NCI-H2107 (cell line): ENCODE measurements around the gene ARID1B.

Experiments used
- DNase-seq: peaks from one replicate; lab custom pipeline; 2025; lab: John Stamatoyannopoulos, UW

Gene ARID1B

GRCh38 chr6:156852147-156852857, 75.1 kb downstream of the ARID1B start:
- no peak for DNase-seq

DNA sequence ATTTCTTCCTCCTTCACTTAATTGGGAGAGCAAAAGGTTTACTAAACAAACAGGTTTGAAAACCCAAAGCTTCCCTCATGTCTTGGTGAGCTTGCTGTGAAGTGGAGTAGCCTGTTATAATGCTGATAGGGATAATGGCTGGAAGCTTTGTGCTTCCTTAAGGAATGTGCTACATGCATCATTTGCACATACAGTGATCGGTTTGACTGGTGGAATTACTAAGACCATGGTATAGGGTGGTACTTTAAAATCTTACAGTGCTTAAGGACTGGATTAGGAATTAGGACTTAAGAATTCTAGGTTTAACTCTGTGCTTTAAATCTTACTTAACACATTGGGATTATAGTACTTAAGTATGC, 75.7 kb downstream of the ARID1B start:
- DNase-seq: no peak

DNA sequence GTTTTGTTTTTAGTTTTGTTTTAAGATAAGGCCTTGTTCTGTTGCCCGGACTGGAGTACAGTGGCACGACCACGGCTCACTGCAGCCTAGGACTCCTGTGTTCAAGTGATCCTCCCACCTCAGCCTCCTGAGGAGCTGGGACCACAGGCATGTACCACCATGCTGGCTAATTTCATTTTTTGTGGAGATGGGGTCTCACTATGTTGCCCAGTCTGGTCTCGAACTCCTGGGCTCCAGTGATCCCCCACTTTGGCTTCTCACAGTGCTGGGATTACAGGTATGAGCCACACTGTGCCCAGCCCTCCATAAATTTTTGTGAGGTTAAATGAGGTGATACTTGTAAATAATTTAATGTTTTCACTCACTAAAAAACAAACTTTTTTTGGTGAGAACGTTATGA, 76.6 kb downstream of the ARID1B start:
- no peak for DNase-seq

GRCh38 chr6:156854466-156855161, 77.4 kb downstream of the ARID1B start:
- DNase-seq: no peak

DNA sequence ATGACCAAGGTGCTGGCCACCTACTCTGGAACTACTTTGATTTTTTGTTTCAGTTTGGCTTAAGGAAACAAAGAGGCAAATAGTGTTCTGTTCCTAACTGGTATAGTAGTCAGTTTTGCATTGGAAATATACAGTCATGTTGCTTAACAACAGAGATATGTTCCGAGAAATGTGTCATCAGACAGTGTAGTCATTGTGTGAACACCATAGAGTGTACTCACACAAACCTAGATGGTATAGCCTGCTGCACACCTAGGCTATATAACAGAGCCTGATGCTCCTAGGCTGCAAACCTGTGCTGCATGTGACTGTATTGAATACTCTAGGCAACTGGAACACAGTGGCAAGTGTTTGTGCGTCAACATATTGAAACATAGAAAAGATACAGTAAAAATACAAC, 80.4 kb downstream of the ARID1B start:
- no peak for DNase-seq

GRCh38 chr6:156859686-156860085, 82.5 kb downstream of the ARID1B start:
- no peak for DNase-seq

- DNase-seq: no peak
Observed at GRCh38 chr6:156862711-156863110, 85.5 kb downstream of the ARID1B start.

GRCh38 chr6:156863504-156863903, 86.3 kb downstream of the ARID1B start:
- DNase-seq: no peak

DNA sequence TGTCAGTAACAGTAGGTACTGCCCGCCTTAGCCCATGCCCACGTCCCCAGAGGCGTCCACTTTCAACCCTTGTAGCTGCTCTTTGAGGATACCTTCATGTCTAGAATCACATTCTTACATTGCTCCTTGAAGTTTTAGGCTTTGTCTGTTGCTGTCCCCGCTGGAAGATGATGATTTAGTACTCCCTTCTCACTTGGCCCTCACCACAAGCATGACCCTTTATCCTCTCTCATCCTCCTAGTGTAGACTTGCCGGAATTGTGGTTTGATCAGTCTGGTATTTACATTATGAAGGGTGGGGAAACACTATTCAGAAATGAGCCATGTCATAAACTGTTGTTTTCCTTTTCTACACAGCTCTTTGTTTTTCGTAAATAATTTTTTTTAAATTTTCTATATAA, 87.4 kb downstream of the ARID1B start:
- DNase-seq: no peak

DNA sequence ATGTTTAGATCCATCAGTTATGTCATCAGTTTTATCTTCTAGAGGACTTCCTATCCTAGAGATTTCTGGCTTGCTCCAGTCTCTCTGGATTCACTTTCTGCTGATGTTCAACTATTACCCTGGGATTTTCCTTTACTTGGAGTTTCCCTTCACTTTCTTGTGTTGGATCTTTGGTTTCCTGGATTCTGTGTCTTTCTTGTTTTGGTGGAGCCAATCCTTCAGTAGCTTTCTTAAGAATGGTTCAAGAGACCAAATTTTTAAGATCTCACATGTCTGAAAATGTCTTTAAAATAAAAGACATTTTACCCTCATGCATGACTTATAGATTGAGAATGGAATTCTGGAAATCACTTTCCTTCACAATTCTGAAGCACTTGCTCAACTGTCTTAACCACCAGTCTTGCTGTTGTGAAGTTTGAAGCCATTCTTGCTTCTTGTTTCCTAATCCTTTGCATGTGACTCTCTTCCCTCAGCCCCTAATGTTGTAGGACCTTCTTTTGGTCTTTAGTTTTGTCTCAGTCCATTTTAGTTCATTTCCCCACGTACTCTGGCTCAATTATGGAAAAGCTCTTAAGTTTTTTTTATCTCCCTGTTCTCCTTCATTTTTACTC, 87.9 kb downstream of the ARID1B start:
- DNase-seq: no peak

GRCh38 chr6:156866220-156867015, 89.2 kb downstream of the ARID1B start:
- DNase-seq: no peak

- DNase-seq: no peak
Observed at GRCh38 chr6:156867121-156867520, 89.9 kb downstream of the ARID1B start.

- no peak for DNase-seq
Observed at GRCh38 chr6:156868385-156868784, 91.2 kb downstream of the ARID1B start.

GRCh38 chr6:156869980-156870398, 92.8 kb downstream of the ARID1B start:
- DNase-seq: no peak

DNA sequence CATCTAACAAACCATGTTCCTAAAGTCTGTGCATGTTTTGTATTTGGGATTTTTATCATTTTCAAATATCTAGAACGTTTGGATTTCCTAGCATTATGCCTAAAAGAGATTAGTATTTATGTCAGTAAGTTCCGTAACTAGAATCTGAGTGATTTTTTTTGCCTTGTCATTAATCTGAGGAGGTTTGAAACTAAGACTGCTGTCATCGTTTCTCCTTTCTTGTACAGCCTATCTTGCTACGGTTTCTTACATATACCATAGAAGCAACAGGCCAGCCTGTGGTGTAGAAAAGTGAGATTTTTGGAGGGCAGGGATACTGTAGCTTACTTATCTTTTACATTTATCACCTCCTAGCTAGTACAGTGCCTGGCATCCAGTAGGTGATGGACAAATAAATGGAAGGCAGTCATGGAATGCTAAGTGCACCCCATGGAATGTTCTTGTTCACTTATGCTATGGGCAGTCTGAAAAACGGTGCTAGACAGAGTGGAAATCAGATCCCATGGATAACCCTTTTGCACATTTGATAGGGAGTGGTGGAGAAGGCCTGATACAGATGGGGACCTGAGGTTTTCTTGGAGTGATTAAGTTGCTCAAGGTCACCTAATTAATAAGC, 93.9 kb downstream of the ARID1B start:
- no peak for DNase-seq

DNA sequence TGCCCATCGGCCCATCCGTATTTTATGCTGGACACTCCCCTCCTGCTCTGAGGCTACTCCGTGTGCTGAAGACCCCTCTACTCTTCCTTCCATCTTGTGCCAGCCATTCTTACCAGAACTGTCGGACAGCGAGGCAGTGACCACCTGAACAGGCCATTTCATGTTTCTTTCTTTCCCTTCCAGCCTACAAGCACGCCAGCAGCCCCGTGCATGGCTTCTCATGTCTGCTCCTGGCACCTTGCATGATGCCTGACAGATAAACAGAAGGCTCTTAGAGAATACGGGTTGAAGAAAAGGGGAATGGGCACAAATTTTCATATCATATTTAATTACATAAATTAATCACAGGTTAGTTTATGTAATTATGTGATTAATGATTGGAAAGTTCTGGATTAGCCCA, 95.7 kb downstream of the ARID1B start:
- no peak for DNase-seq

- no peak for DNase-seq
Observed at GRCh38 chr6:156873654-156874380, 96.6 kb downstream of the ARID1B start.

DNA sequence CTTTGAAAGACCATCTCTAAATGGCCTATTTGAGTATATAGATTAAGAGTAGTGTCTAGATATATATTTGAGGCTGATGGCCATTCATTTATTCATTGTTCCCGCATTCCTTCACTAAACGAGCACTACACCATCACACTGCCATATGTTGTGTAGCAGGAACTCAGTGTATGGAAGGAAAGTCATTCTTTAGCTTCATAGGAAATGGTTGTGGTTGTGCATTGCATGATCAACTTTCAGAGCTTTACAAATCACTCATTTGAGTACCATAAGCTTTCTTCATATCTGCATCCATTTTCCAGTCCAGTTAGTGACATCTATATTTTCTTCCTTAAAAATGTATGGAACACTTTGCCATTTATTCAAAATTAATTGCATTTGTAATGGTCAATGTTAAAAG, 97.9 kb downstream of the ARID1B start:
- no peak for DNase-seq

- DNase-seq: no peak
Observed at GRCh38 chr6:156876302-156876701, 99.1 kb downstream of the ARID1B start.

DNA sequence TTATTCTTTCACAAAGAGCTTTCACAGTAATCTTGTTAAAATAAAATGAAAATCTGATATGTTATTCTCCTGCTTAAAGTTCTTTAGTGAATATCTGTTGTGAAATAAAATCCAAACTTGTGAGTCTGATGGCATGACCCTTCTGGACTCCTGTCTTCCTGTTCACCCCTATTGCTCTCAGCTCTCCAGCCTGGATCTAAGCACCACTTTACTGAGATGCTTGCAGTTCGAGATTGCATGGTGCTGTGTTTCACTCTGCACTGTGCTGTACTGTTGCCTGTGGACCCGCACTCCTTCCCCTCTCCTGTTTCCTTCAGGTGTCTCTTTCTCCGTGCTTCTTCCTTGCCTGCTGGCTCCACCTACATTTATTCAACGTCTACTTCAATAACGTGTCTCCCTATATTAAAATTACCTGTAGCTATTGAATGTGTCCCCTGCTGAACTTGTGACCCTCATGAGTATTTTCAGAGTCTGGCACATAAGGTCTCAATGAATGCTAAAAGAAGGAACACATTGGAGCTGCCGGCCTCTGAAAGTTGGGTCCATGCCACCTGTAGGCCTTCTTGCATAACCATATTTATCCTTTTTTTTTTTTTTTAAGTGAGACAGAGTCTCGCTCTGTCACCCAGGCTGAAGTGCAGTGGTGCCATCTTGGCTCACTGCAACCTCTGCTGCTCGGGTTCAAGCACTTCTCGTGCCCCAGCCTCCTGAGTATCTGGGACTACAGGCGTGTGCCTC, 100.1 kb downstream of the ARID1B start:
- no peak for DNase-seq

DNA sequence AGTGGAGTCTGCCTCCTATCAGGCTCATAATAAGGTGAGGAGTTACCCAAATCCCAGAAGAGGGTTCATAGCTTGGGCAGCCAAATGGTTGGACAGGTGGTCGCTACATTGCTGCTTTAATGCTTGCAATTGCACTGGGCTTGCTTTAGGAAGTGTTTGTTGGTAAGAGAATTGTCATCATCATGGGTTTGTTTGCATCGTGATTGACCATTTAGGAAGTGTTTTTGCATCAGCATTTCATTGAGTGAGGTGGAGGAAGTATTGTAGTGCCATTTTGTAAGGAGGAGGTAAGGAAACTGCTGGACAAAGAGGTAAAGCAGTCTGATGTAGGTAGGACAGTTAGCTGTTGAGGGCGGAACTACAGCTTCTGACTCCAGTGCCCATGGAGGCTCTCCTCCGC, 101.5 kb downstream of the ARID1B start:
- DNase-seq: no peak
